Measurements from ENCODE around the gene SLC25A47.
"Not testable (repeated sequence)": the region's sequence is repeated elsewhere in the genome, so short reads cannot be mapped to it uniquely, and the experiment has no call there.

GRCh38 chr14:100342826-100343225 lies 19.7 kb downstream of the SLC25A47 start:
- not testable (repeated sequence) for TF ChIP-seq CTCF (conservative IDR thresholded peaks at IDR 0.05 in 1 of 2, IDR thresholded peaks at IDR 0.05 in 1 of 2; ENCODE audit: low read depth in 1 of 2, low read length in 2 of 2); EZH2 (IDR thresholded peaks at IDR 0.05; ENCODE audit: low read length, missing control alignments)
